Measurements from ENCODE around the gene LRG1.

DNA sequence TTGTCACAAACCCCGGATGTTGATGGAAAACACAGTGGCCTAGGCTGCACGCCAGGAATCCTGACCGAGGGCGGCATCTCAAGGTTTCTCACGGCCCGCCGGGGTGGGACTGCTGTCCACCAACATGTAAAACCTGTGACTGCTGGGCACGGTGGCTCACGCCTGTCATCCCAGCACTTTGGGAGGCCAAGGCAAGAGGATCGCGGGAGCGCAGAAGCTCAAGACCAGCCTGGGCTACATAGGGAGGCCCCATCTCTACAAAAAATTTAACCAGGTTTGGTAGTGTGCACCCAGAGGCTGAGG lies 32.7 kb downstream of the LRG1 start:
- TF ChIP-seq GATA2 (IDR thresholded peaks at IDR 0.05; ENCODE audit: low read depth, low read length) (no peak), GATA3 (IDR thresholded peaks at IDR 0.05; ENCODE audit: low read depth, low read length) (no peak)

All from SH-SY5Y (cell line).